IMR-90 (cell line): ENCODE results near the gene MLLT1. TPM values are rescaled to one million over a fixed set of nuclear protein-coding genes. Genes with fewer than 3 reads are reported as not detected.

Experiments
- ATAC-seq: fragments of 200-7000 bp; cut with Tn5 transposase; 2 replicates; pipeline ENCODE4 v1.9.1; 2020; ENCODE audit warnings: low read depth, mild to moderate bottlenecking, moderate library complexity
- Bru-seq: library from RNA; stranded (reverse); fragments of 400-500 nt; gene quantifications from one replicate; lab custom pipeline; 2021; lab: Mats Ljungman, UMichigan
- BruChase-seq, 2 experiments: library from RNA; stranded (reverse); fragments of 400-500 nt; gene quantifications; one replicate each; lab custom pipeline; 2021; lab: Mats Ljungman, UMichigan
- BruUV-seq: library from RNA; stranded (reverse); fragments of 400-500 nt; replicated peaks from 2 replicates; lab custom pipeline; 2021; lab: Mats Ljungman, UMichigan
- CTCF ChIA-PET: fragments of 300-600 bp; formaldehyde crosslinking; extraction: SDS; loops from one replicate; lab custom pipeline; 2021; ENCODE audit warnings: antibody characterized with exemption; lab: Yijun Ruan, JAX
- POLR2A ChIA-PET: fragments of 300-600 bp; sonication (Branson Sonifier 250); formaldehyde crosslinking; loops from one replicate; lab custom pipeline; 2022; ENCODE audit warnings: antibody characterized with exemption; ENCODE audit not compliant: unreplicated experiment; lab: Charles Lee
- DNase-seq: peaks from one replicate; pipeline ENCODE4 v3.0.0; 2013
- H2AFZ ChIP-seq: replicated peaks from 2 replicates; pipeline ENCODE3; 2013; ENCODE audit warnings: low read length, mild to moderate bottlenecking; ENCODE audit not compliant: poor library complexity
- H2AK5ac ChIP-seq: 2 replicates; pipeline ENCODE4 v1.6.1; 2013; ENCODE audit warnings: low read depth, low read length, inconsistent platforms
- H2AK9ac ChIP-seq: replicated peaks from 2 replicates; pipeline ENCODE3; 2013; ENCODE audit warnings: mild to moderate bottlenecking, low read depth, low read length, moderate library complexity; ENCODE audit not compliant: poor library complexity
- H2BK120ac ChIP-seq: 2 replicates; pipeline ENCODE4 v1.6.1; 2013; ENCODE audit warnings: low read depth, low read length, inconsistent platforms
- H2BK15ac ChIP-seq: 3 replicates; pipeline ENCODE4 v1.6.1; 2013; ENCODE audit warnings: low read depth, low read length, inconsistent platforms
- H2BK20ac ChIP-seq: 2 replicates; pipeline ENCODE4 v1.6.1; 2013; ENCODE audit warnings: low read depth, mild to moderate bottlenecking, inconsistent platforms, low read length, moderate library complexity
- H2BK5ac ChIP-seq: 2 replicates; pipeline ENCODE4 v1.6.1; 2013; ENCODE audit warnings: mild to moderate bottlenecking, low read depth, low read length, inconsistent platforms; ENCODE audit not compliant: poor library complexity, severe bottlenecking
- H3K14ac ChIP-seq: replicated peaks from 2 replicates; pipeline ENCODE4 v1.6.1; 2013; ENCODE audit warnings: low read depth, low read length, inconsistent platforms
- H3K18ac ChIP-seq: 2 replicates; pipeline ENCODE4 v1.6.1; 2013; ENCODE audit warnings: low read depth, low read length, control low read depth
- H3K23ac ChIP-seq: 2 replicates; pipeline ENCODE4 v1.6.1; 2013; ENCODE audit warnings: low read depth, low read length, inconsistent platforms
- H3K27ac ChIP-seq: 2 replicates; pipeline ENCODE4 v1.5.1; 2013; ENCODE audit warnings: mild to moderate bottlenecking, control low read depth, low read length; ENCODE audit not compliant: insufficient read depth
- H3K27me3 ChIP-seq: 2 replicates; pipeline ENCODE4 v1.6.1; 2013; ENCODE audit warnings: low read length; ENCODE audit not compliant: control insufficient read depth, insufficient read depth
- H3K36me3 ChIP-seq: 2 replicates; pipeline ENCODE4 v1.6.1; 2013; ENCODE audit warnings: low read length, mixed read lengths; ENCODE audit not compliant: control insufficient read depth, insufficient read depth
- H3K4ac ChIP-seq: 2 replicates; pipeline ENCODE4 v1.6.1; 2013; ENCODE audit warnings: low read depth, low read length, inconsistent platforms
- H3K4me1 ChIP-seq: 2 replicates; pipeline ENCODE4 v1.6.1; 2013; ENCODE audit warnings: low read length, mixed read lengths; ENCODE audit not compliant: control insufficient read depth, insufficient read depth
- H3K4me2 ChIP-seq: 2 replicates; pipeline ENCODE4 v1.6.1; 2013; ENCODE audit warnings: low read depth, mild to moderate bottlenecking, control low read depth, low read length, moderate library complexity
- H3K4me3 ChIP-seq: 2 replicates; pipeline ENCODE4 v1.5.1; 2013; ENCODE audit warnings: low read depth, mild to moderate bottlenecking, control low read depth, low read length, moderate library complexity; ENCODE audit not compliant: insufficient read depth
- H3K56ac ChIP-seq: 2 replicates; pipeline ENCODE4 v1.6.1; 2013; ENCODE audit warnings: low read length, inconsistent platforms; ENCODE audit not compliant: insufficient read depth; ENCODE audit errors: extremely low read depth
- H3K79me1 ChIP-seq, 2 experiments: 2 replicates each; pipeline ENCODE4 v1.6.1; 2013; ENCODE audit warnings: low read length in 2 of 2, inconsistent platforms in 1 of 2, low read depth in 1 of 2
- H3K9ac ChIP-seq: 2 replicates; pipeline ENCODE4 v1.6.1; 2013; ENCODE audit warnings: low read depth, low read length, control low read depth
- H3K9me1 ChIP-seq: 2 replicates; pipeline ENCODE4 v1.6.1; 2013; ENCODE audit warnings: low read length, inconsistent platforms; ENCODE audit not compliant: insufficient read depth
- H3K9me3 ChIP-seq: 2 replicates; pipeline ENCODE4 v1.6.1; 2013; ENCODE audit warnings: low read length; ENCODE audit not compliant: control insufficient read depth, insufficient read depth
- H4K20me1 ChIP-seq: 2 replicates; pipeline ENCODE4 v1.6.1; 2013; ENCODE audit warnings: low read length, inconsistent platforms; ENCODE audit not compliant: insufficient read depth
- H4K5ac ChIP-seq: 2 replicates; pipeline ENCODE4 v1.6.1; 2013; ENCODE audit warnings: mild to moderate bottlenecking, low read depth, low read length, control low read depth
- H4K8ac ChIP-seq, 2 experiments: 2 replicates each; pipeline ENCODE4 v1.6.1; 2013; ENCODE audit warnings: low read depth in 2 of 2, low read length in 2 of 2, control low read depth in 1 of 2, inconsistent platforms in 1 of 2
- H4K91ac ChIP-seq: 2 replicates; pipeline ENCODE4 v1.6.1; 2013; ENCODE audit warnings: low read depth, low read length, inconsistent platforms; ENCODE audit not compliant: insufficient read depth
- BHLHE40 ChIP-seq: fragments of 150-350 bp; IDR thresholded peaks from 2 replicates; pipeline ENCODE4 v1.6.1; 2016; ENCODE audit warnings: mild to moderate bottlenecking, low read depth, low read length
- CEBPB ChIP-seq: IDR thresholded peaks from 2 replicates; pipeline ENCODE4 v1.6.1; 2012; ENCODE audit warnings: low read depth, low read length, improper control_type of control experiment
- CTCF ChIP-seq: conservative IDR thresholded peaks from 2 replicates; pipeline ENCODE4 v1.5.1; 2012; ENCODE audit warnings: mild to moderate bottlenecking, low read depth, low read length, improper control_type of control experiment
- MAFK ChIP-seq: IDR thresholded peaks from 2 replicates; pipeline ENCODE4 v1.6.1; 2012; ENCODE audit warnings: low read depth, low read length, improper control_type of control experiment
- MAZ ChIP-seq: IDR thresholded peaks from 2 replicates; pipeline ENCODE4 v1.6.1; 2012; ENCODE audit warnings: low read depth, mild to moderate bottlenecking, low read length, improper control_type of control experiment, moderate library complexity, borderline replicate concordance
- NFE2L2 ChIP-seq: fragments of 150-350 bp; IDR thresholded peaks from 2 replicates; pipeline ENCODE4 v1.6.1; 2016; ENCODE audit warnings: low read depth, mild to moderate bottlenecking, low read length
- POLR2A ChIP-seq: IDR thresholded peaks from 2 replicates; pipeline ENCODE4 v1.6.1; 2012; ENCODE audit warnings: mild to moderate bottlenecking, low read depth, low read length
- RAD21 ChIP-seq: IDR thresholded peaks from 2 replicates; pipeline ENCODE4 v1.6.1; 2012; ENCODE audit warnings: low read length, improper control_type of control experiment
- RCOR1 ChIP-seq: IDR thresholded peaks from 2 replicates; pipeline ENCODE4 v1.6.1; 2012; ENCODE audit warnings: mild to moderate bottlenecking, low read length, improper control_type of control experiment; ENCODE audit not compliant: insufficient replicate concordance
- RFX5 ChIP-seq: IDR thresholded peaks from 2 replicates; pipeline ENCODE4 v1.8.0; 2012; ENCODE audit warnings: low read depth, mild to moderate bottlenecking, low read length, moderate library complexity
- SMC3 ChIP-seq: fragments of 150-350 bp; IDR thresholded peaks from 2 replicates; pipeline ENCODE4 v1.6.1; 2016; ENCODE audit warnings: low read depth, mild to moderate bottlenecking, antibody characterized with exemption, low read length, moderate library complexity
- USF2 ChIP-seq: fragments of 150-350 bp; IDR thresholded peaks from 2 replicates; pipeline ENCODE4 v1.6.1; 2017; ENCODE audit warnings: mild to moderate bottlenecking, antibody characterized with exemption, low read length, low read depth
- WGBS, 2 experiments: methylation state at CpG; one replicate each; pipeline versions ENCODE4 v1.1.5 to v1.1.7; 2013; ENCODE audit warnings: missing lambda C conversion rate in 2 of 2; ENCODE audit not compliant: insufficient read length in 1 of 2; ENCODE audit errors: extremely low coverage in 2 of 2; 5-methylcytosine and 5-hydroxymethylcytosine counted together
- dilution Hi-C: fragments of 300-500 bp; cut with HindIII; formaldehyde crosslinking; loops from one replicate; pipeline ENCODE4 v1.14.3; 2018; ENCODE audit warnings: low sequenced_read_pairs; ENCODE audit not compliant: unreplicated experiment
- in situ Hi-C: fragments of 300-500 bp; cut with MboI; formaldehyde crosslinking; loops from 3 replicates; pipeline ENCODE4 v1.14.3; 2019; ENCODE audit warnings: low sequenced_read_pairs, inconsistent platforms, mixed read lengths
- intact Hi-C: fragments of 100-400 bp; cut with micrococcal nuclease; formaldehyde crosslinking; loops from 2 replicates; pipeline ENCODE4 v1.10.0; 2022
- long read RNA-seq: library from polyadenylated mRNA; unstranded; transcript quantifications from one replicate; pipeline ENCODE4 v2.0.0, GENCODE V29; 2021; ENCODE audit not compliant: unreplicated experiment
- polyA plus RNA-seq, 3 experiments: library from polyadenylated mRNA; depleted of rRNA; stranded (reverse); fragments of >200 nt; gene quantifications; 2 replicates each; pipeline ENCODE4 v1.2.3, GENCODE V29; 2012; ENCODE audit warnings: low replicate concordance in 1 of 3
- total RNA-seq: library from RNA; depleted of rRNA; stranded (reverse); fragments of >200 nt; gene quantifications from 2 replicates; pipeline ENCODE4 v1.2.3, GENCODE V29; 2012; rRNA removed

The MLLT1 gene
- total RNA-seq (1.3 and 1.7 TPM in 2 replicates), polyA plus RNA-seq (2012; rRNA removed) (30.6 and 45.4 TPM in 2 replicates), Bru-seq, nascent RNA (percentile 76 among the genes with signal in this experiment), BruChase-seq, experiment 1, labeled RNA remaining after a 6-hour chase (percentile 80 among the genes with signal in this experiment), BruChase-seq, experiment 2, labeled RNA remaining after a 2-hour chase (percentile 74 among the genes with signal in this experiment)
- 19.2 and 30.8 TPM in 2 replicates for polyA plus RNA-seq (2012; cell fraction: cytosol; rRNA removed)
- 39.7 and 78.9 TPM in 2 replicates for polyA plus RNA-seq (2012; cell fraction: nucleus; rRNA removed; ENCODE audit: low replicate concordance)
- long read RNA-seq, partial matches to known transcripts = 10 of 69 reads
- long read RNA-seq, other reads (novel, unspliced or antisense) = 59 of 69 reads

- Histone ChIP-seq H4K91ac (peak within 1 kb of the TSS; percentile 32), H4K20me1 (peaks cover 37% of the 10 kb centered on the region), H2AK9ac (peak within 1 kb of the TSS; percentile 75), H3K9me3 (no peaks in the 10 kb centered on the region), H3K36me3 (peaks cover 3% of the 10 kb centered on the region; the same call in 1 of the 2 replicates), H3K56ac (peak within 1 kb of the TSS; percentile 43), H3K4me2 (peak within 1 kb of the TSS; percentile 84), H3K4me3 (peak within 1 kb of the TSS; percentile 76), H3K23ac (peak within 1 kb of the TSS; percentile 90), H3K27ac (peak within 1 kb of the TSS; percentile 62), H3K9ac (peak within 1 kb of the TSS; percentile 88), H2AFZ (peak within 1 kb of the TSS; percentile 85), H3K4me1 (peaks cover 25% of the 10 kb centered on the region), H2BK5ac (peak within 1 kb of the TSS; percentile 35), H3K18ac (no peak within 1 kb of the TSS), H3K27me3 (no peaks in the 10 kb centered on the region), H4K8ac (peak within 1 kb of the TSS in 1 of 2 experiments; percentile 57; a peak in 3 of 4 replicates), H2BK15ac (no peak within 1 kb of the TSS), H2BK120ac (peak within 1 kb of the TSS; percentile 27; the same call in 1 of the 2 replicates), H2AK5ac (peak within 1 kb of the TSS; percentile 9), H3K4ac (peak within 1 kb of the TSS; percentile 52), H4K5ac (peak within 1 kb of the TSS; percentile 22; the same call in 1 of the 2 replicates), H3K9me1 (peaks cover 27% of the 10 kb centered on the region), H3K14ac (peak within 1 kb of the TSS; percentile 88), H2BK20ac (no peak within 1 kb of the TSS), H3K79me1 (peaks cover 18 to 43% of the 10 kb centered on the region in 2 experiments)
- peak; percentile 96 for DNase-seq
- BruUV-seq = no TSS peak
- peak; percentile 98 for ATAC-seq
- intact Hi-C loops (loop anchor here (5.0 kb wide), 1 partner anchor 63 kb away; no protein-coding TSS in a partner anchor), dilution Hi-C loops (no loop called here), in situ Hi-C loops (loop anchor here (10.0 kb wide), 1 partner anchor 55 kb away; no protein-coding TSS in a partner anchor)
- WGBS, 2 experiments = 0% methylated on average over 1 of the region's 66 CpGs; no CpG with 5 or more reads in 1 of the 2 experiments
- ChIA-PET CTCF (no interaction called here), POLR2A (no interaction called here)
- TF ChIP-seq CTCF = peak; percentile 73
- no peak for TF ChIP-seq CEBPB
- TF ChIP-seq RFX5 = no peak
- no peak for TF ChIP-seq MAFK
- peak; percentile 99 for TF ChIP-seq BHLHE40
- TF ChIP-seq RCOR1 = peak; percentile 76
- TF ChIP-seq POLR2A = no peak
- TF ChIP-seq SMC3 = peak; percentile 42; the same call in 1 of the 2 replicates
- TF ChIP-seq USF2 = peak; percentile 78
- no peak for TF ChIP-seq NFE2L2
- peak; percentile 57 for TF ChIP-seq RAD21
- TF ChIP-seq MAZ = peak; percentile 99
Observed at GRCh38 chr19:6279931-6280591, at the start of gene MLLT1. Gene MLLT1, minus strand, starts transcription at chr19:6279975. Its CDS starts 191 bp downstream, at chr19:6279784.
